Esophagus squamous epithelium (tissue), 5 donors: Measurements from ENCODE around the gene GNG2. TPM values are rescaled to one million over a fixed set of nuclear protein-coding genes. Genes with fewer than 3 reads are reported as not detected.
A peak's percentile ranks its signal among the peaks of the same experiment; 100 is the strongest.

Experiments
- DNase-seq: peaks from one replicate; lab custom pipeline; 2025; lab: John Stamatoyannopoulos, UW
- H3K27ac ChIP-seq, 4 donors: fragments of 200-600 bp; sonication (generic); one replicate each; pipeline ENCODE4 v1.5.1; 2016 to 2019; ENCODE audit warnings: mild to moderate bottlenecking in 1 of 4
- H3K27me3 ChIP-seq, 4 donors: fragments of 200-600 bp; sonication (generic); 1 replicate in 3 of 4; 2 replicates in 1 of 4; pipeline versions ENCODE4 v1.5.1 to v1.6.0; 2017 to 2021; ENCODE audit warnings: antibody characterized with exemption in 1 of 4
- H3K36me3 ChIP-seq, 3 donors: fragments of 200-600 bp; sonication (generic); one replicate each; pipeline ENCODE4 v1.5.1; 2016 to 2019
- H3K4me1 ChIP-seq, 3 donors: fragments of 200-600 bp; sonication (generic); one replicate each; pipeline ENCODE4 v1.5.1; 2017 to 2019
- H3K4me3 ChIP-seq, 4 donors: fragments of 200-600 bp; sonication (generic); 1 replicate in 3 of 4; 2 replicates in 1 of 4; pipeline ENCODE4 v1.5.1; 2016 to 2019; ENCODE audit warnings: mild to moderate bottlenecking in 2 of 4, moderate library complexity in 1 of 4
- H3K9me3 ChIP-seq, 3 donors: fragments of 200-600 bp; sonication (generic); one replicate each; pipeline ENCODE4 v1.5.1; 2016 to 2019
- POLR2A ChIP-seq, 4 donors: fragments of 450-650 bp; IDR thresholded peaks; one replicate each; pipeline ENCODE4 v1.6.1; 2017; ENCODE audit warnings: antibody characterized with exemption in 4 of 4, mild to moderate bottlenecking in 4 of 4, moderate library complexity in 3 of 4
- WGBS, 2 donors: methylation state at CpG; one replicate each; pipeline ENCODE4 v1.1.5; 2018; 5-methylcytosine and 5-hydroxymethylcytosine counted together
- intact Hi-C: fragments of 100-400 bp; cut with DNase I; formaldehyde crosslinking; loops from one replicate; pipeline ENCODE4 v1.15.0; 2022
- total RNA-seq, 4 donors: library from RNA; depleted of rRNA; stranded (reverse); fragments of >200 nt; gene quantifications; one replicate each; pipeline ENCODE4 v1.1.0, GENCODE V29; 2016
- TF ChIP-seq, protein P1 (sequence below), 6 experiments: fragments of 450-650 bp in 4 of 6; fragments of 200-600 bp in 2 of 6; sonication (generic) in 2 of 6; IDR thresholded peaks; one replicate each; pipeline ENCODE4 v1.5.1; 2016 to 2019; ENCODE audit warnings: antibody characterized with exemption in 6 of 6, mild to moderate bottlenecking in 4 of 6, moderate library complexity in 4 of 6
- donor health status: DM: yes; HTN: yes; CAD: no.

Gene GNG2
- total RNA-seq, 4 donors from 2014 or later: 1.5 to 8.8 (median 3.7) TPM

DNA sequence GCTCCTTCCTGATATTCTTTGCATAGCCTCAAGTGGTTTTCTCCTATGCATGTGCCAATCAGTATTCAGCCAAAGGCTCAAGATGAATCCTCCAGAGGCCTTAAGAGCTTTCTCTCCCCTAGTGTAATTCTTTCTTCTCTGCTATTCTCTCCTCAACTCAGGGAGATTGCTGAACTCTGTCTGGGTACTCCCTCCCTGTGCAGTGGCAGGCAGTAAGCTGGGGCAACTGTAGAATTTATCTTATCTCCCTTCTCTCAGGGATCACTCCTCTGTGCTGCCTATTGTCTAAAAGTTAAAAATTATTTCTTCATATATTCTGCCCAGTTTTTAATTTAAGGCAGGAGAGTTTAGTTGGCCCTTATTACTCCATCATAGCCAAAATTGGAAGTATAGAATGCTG lies 100.5 kb downstream of the GNG2 start:
- Histone ChIP-seq H3K9me3 (peaks cover 0 to 12% (median 0%) of the 10 kb centered on the region in 3 donors), H3K4me1 (peaks cover 2 to 13% (median 4%) of the 10 kb centered on the region in 3 donors), H3K27me3 (no peaks in the 10 kb centered on the region), H3K27ac (no peak overlapping the region), H3K4me3 (no peak overlapping the region), H3K36me3 (no peaks in the 10 kb centered on the region)
- TF ChIP-seq POLR2A (IDR thresholded peaks at IDR 0.05): no peak
- TF ChIP-seq, protein P1, sequence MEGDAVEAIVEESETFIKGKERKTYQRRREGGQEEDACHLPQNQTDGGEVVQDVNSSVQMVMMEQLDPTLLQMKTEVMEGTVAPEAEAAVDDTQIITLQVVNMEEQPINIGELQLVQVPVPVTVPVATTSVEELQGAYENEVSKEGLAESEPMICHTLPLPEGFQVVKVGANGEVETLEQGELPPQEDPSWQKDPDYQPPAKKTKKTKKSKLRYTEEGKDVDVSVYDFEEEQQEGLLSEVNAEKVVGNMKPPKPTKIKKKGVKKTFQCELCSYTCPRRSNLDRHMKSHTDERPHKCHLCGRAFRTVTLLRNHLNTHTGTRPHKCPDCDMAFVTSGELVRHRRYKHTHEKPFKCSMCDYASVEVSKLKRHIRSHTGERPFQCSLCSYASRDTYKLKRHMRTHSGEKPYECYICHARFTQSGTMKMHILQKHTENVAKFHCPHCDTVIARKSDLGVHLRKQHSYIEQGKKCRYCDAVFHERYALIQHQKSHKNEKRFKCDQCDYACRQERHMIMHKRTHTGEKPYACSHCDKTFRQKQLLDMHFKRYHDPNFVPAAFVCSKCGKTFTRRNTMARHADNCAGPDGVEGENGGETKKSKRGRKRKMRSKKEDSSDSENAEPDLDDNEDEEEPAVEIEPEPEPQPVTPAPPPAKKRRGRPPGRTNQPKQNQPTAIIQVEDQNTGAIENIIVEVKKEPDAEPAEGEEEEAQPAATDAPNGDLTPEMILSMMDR (IDR thresholded peaks at IDR 0.05): no peak
- intact Hi-C loops: no loop called here
- no peak for DNase-seq

DNA sequence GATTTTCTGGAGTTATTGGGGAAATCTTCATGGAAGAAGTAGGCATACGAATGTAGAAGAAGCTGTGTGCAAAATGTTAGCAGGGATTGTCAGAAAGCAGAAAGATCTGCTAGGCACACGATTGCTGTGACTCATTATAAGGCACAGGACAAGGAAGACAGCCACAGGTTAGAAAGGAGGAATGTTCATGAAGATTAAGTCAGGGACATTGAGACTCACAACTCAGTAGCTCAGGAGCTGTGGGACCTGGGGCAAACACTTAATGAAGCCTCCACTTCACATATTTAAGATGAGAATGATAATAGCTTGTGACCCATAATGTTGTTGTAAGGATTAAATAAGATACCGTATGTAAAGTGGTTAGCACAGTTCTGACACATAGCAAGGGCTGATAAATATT lies 102.3 kb downstream of the GNG2 start:
- peaks cover 2 to 13% (median 4%) of the 10 kb centered on the region in 3 donors for H3K4me1 ChIP-seq
- 22 to 26% methylated on average over 2 of the region's 3 CpGs for WGBS, 2 donors
- H3K36me3 ChIP-seq: no peaks in the 10 kb centered on the region
- H3K27ac ChIP-seq: peak overlapping the region in 2 of 4 donors; percentile 2 to 50
- intact Hi-C loops: no loop called here
- H3K4me3 ChIP-seq: peak overlapping the region in 2 of 4 donors; percentile 14 to 52
- no peak for TF ChIP-seq POLR2A (IDR thresholded peaks at IDR 0.05)
- peaks cover 0 to 12% (median 0%) of the 10 kb centered on the region in 3 donors for H3K9me3 ChIP-seq
- H3K27me3 ChIP-seq: no peaks in the 10 kb centered on the region
- no peak for DNase-seq

DNA sequence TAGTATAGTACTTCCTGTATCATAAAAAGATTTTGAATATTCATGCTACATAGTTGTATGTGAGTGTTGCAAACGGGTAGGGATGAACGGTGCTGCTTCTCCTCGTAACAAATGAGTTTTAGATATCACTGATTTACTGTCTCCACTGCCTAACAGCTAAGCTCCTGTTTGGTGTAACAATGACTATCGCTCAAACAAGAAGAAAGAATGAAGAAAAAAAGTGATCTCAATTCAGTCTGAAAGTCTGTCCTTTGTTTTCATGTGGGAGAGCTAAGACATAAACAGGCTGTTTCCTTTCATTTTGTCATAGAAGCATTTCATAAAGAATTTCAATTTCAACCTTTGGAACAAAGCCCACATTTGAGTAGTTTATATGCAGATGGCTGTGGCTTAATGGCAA lies 102.9 kb downstream of the GNG2 start:
- intact Hi-C loops: no loop called here

DNA sequence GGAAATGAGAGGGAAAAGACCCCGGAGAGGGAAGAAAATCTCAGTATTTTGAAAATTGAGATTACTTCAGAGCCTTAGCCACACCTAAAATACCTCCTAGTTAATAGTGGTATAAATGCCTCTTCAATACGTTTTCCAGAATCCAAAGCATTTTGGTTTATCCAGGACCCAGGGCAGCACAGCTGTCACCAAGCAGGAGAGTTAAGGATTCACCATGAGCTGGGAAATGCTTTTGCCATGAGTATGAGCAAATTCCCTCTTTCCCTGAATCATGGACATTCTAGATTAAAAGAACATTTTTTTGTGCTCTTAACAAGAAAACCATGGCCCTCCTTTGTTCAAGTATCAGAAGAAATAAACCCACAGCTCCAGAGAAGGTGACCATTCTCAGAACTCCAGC lies 107.1 kb downstream of the GNG2 start:
- H3K36me3 ChIP-seq: no peaks in the 10 kb centered on the region
- H3K27me3 ChIP-seq: no peaks in the 10 kb centered on the region
- no peaks in the 10 kb centered on the region for H3K9me3 ChIP-seq
- no peak overlapping the region for H3K27ac ChIP-seq
- intact Hi-C loops: no loop called here
- 75 to 81% methylated on average over 2 of the region's 2 CpGs for WGBS, 2 donors
- no peak for DNase-seq
- TF ChIP-seq POLR2A (IDR thresholded peaks at IDR 0.05): no peak
- TF ChIP-seq, protein P1 (IDR thresholded peaks at IDR 0.05): no peak
- no peak overlapping the region for H3K4me3 ChIP-seq
- peaks cover 2 to 10% (median 4%) of the 10 kb centered on the region in 3 donors for H3K4me1 ChIP-seq

More for the DNA sequence above, 102.9 kb downstream of the GNG2 start:
- peak overlapping the region in 2 of 4 donors; percentile 2 to 50 for H3K27ac ChIP-seq
- H3K4me3 ChIP-seq: peak overlapping the region in 2 of 4 donors; percentile 14 to 52
- H3K36me3 ChIP-seq: no peaks in the 10 kb centered on the region
- peaks cover 2 to 13% (median 4%) of the 10 kb centered on the region in 3 donors for H3K4me1 ChIP-seq
- peaks cover 0 to 6% (median 0%) of the 10 kb centered on the region in 3 donors for H3K9me3 ChIP-seq
- H3K27me3 ChIP-seq: no peaks in the 10 kb centered on the region
- no peak for TF ChIP-seq POLR2A (IDR thresholded peaks at IDR 0.05)
- TF ChIP-seq, protein P1 (IDR thresholded peaks at IDR 0.05): no peak
- no peak for DNase-seq
- 39% methylated on average over 4 of the region's 4 CpGs for WGBS, 2 donors

DNA sequence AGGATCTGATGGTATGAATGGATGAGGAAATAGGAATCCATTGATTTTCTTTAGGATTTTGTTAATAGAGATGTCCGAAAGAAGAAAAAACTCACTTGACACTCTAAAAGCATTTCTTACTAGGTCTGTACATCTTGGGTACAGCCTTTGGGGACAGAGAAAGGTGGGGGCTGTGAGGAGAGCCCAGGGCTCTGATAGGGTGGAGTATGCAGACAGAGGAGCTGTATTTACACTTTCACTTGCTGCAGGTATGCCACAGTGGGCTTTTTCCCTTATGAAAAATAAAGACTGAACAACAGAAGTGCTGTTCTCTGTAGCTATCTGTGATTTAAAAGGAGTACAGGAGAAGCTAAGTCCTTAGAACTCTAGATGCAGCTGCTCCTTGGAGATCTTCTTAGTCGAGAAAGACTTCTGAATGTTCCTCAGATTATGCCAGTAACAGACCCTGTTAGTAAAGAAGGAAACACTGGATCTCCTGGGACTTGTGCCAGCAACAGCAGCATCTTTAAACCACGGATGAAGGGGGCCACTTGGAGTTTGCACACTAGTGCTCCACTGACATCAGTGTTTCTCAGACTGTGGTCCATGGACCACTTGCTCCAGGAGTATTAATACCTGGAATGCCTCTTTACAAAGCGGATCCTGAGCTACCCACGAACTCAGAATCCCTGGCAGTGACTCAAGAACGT lies 109.6 kb downstream of the GNG2 start:
- Histone ChIP-seq H3K36me3 (no peaks in the 10 kb centered on the region), H3K27ac (no peak overlapping the region), H3K4me1 (no peaks in the 10 kb centered on the region), H3K27me3 (no peaks in the 10 kb centered on the region), H3K9me3 (no peaks in the 10 kb centered on the region), H3K4me3 (no peak overlapping the region)
- WGBS, 2 donors: 65 to 66% methylated on average over 6 of the region's 6 CpGs
- TF ChIP-seq, protein P1 (IDR thresholded peaks at IDR 0.05): no peak
- no peak for TF ChIP-seq POLR2A (IDR thresholded peaks at IDR 0.05)
- no peak for DNase-seq
- intact Hi-C loops: loop anchor here (10.0 kb wide), 2 partner anchors 165 to 695 kb away; no protein-coding TSS in a partner anchor
